Glutamatergic neuron (in vitro differentiated cells): Measurements from ENCODE around the gene AFF3. TPM values are rescaled to one million over a fixed set of nuclear protein-coding genes. Genes with fewer than 3 reads are reported as not detected.
A peak's percentile ranks its signal among the peaks of the same experiment; 100 is the strongest.

Source experiments
- DNase-seq: peaks from one replicate; pipeline ENCODE4 v3.0.0; 2022
- H3K27ac Mint-ChIP-seq: one replicate; pipeline ENCODE4 v1.8.0; 2020; ENCODE audit warnings: mild to moderate bottlenecking, mixed read lengths, inconsistent platforms; ENCODE audit not compliant: unreplicated experiment
- H3K27me3 Mint-ChIP-seq: one replicate; pipeline ENCODE4 v1.8.0; 2020; ENCODE audit warnings: mild to moderate bottlenecking, moderate library complexity, mixed read lengths, inconsistent platforms; ENCODE audit not compliant: unreplicated experiment
- H3K36me3 Mint-ChIP-seq: one replicate; pipeline ENCODE4 v1.8.0; 2020; ENCODE audit warnings: mild to moderate bottlenecking, mixed read lengths, inconsistent platforms; ENCODE audit not compliant: unreplicated experiment
- H3K4me1 Mint-ChIP-seq: one replicate; pipeline ENCODE4 v1.8.0; 2020; ENCODE audit warnings: mild to moderate bottlenecking, low read depth, mixed read lengths, inconsistent platforms; ENCODE audit not compliant: unreplicated experiment
- H3K4me3 Mint-ChIP-seq: one replicate; pipeline ENCODE4 v1.8.0; 2020; ENCODE audit warnings: mild to moderate bottlenecking, mixed read lengths, inconsistent platforms; ENCODE audit not compliant: unreplicated experiment
- H3K9me3 Mint-ChIP-seq: one replicate; pipeline ENCODE4 v1.8.0; 2020; ENCODE audit warnings: mild to moderate bottlenecking, moderate library complexity, mixed read lengths, inconsistent platforms; ENCODE audit not compliant: unreplicated experiment
- CTCF ChIP-seq: fragments of 200-600 bp; sonication (generic); IDR thresholded peaks from one replicate; pipeline ENCODE4 v1.5.0; 2021; ENCODE audit not compliant: partially characterized antibody, unreplicated experiment
- total RNA-seq: library from RNA; stranded (reverse); fragmentation: NEBNext Ultra II Directional; extraction: Animal tissue kit (Norgen Biotek cat#: 25700); gene quantifications from one replicate; pipeline ENCODE4 v1.2.1, GENCODE V29; 2021; ENCODE audit not compliant: unreplicated experiment

Gene AFF3
- total RNA-seq, 1 donor from 2014 or later, result 125 TPM

DNA sequence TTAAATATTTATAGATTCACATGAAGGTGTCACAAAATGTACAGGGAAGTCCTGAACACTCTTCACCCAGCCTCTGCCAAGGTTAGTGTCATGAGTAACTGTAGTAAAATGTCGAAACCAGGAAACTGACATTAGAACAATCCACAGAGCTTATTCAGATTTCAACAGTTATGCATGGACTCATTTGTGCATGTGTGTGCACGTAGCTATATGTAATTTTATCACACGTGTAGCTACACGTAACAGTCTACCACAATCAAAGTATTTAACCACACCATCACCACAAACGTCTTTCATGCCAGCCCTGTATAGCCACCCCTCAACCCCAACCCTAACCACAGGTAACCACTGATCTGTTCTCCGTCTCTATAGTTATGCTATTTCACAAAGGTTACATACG lies 440.9 kb downstream of the AFF3 start:
- no peak for TF ChIP-seq CTCF
- Mint-ChIP-seq H3K4me3 (no peak overlapping the region), H3K27ac (no peak overlapping the region), H3K27me3 (peaks cover 2% of the 10 kb centered on the region), H3K9me3 (no peaks in the 10 kb centered on the region), H3K4me1 (peaks cover 9% of the 10 kb centered on the region), H3K36me3 (no peaks in the 10 kb centered on the region)
- no peak for DNase-seq

- peaks cover 2% of the 10 kb centered on the region for H3K27me3 Mint-ChIP-seq
- H3K36me3 Mint-ChIP-seq, result no peaks in the 10 kb centered on the region
- peaks cover 6% of the 10 kb centered on the region for H3K4me1 Mint-ChIP-seq
- TF ChIP-seq CTCF, result no peak
- DNase-seq, result no peak
- H3K27ac Mint-ChIP-seq, result peak overlapping the region; percentile 38
- H3K9me3 Mint-ChIP-seq, result no peaks in the 10 kb centered on the region
- no peak overlapping the region for H3K4me3 Mint-ChIP-seq
Observed at GRCh38 chr2:99700482-99701398, 441.6 kb downstream of the AFF3 start.

DNA sequence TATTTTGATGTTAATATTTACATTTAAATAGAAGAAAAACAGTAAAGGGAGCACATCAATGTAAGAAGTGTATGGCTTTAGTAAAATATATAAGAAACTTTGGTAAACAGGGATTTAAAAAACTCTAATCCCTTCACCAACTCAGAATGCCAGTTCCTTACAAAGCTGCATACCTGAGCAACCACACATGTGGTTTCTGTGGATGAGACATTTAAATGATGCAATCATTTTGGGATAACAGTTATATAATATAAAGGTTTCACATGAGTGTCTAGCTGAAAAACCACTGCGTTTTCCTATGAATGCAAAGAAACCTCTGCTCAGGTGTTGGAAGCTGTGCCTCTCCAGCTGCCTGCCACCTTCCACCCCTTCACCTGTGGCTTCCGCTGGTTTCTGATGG lies 443.5 kb downstream of the AFF3 start:
- H3K27me3 Mint-ChIP-seq, result peaks cover 2% of the 10 kb centered on the region
- no peak overlapping the region for H3K27ac Mint-ChIP-seq
- H3K4me3 Mint-ChIP-seq, result no peak overlapping the region
- no peak for DNase-seq
- H3K9me3 Mint-ChIP-seq, result peaks cover 1% of the 10 kb centered on the region
- H3K4me1 Mint-ChIP-seq, result peaks cover 6% of the 10 kb centered on the region
- no peak for TF ChIP-seq CTCF
- no peaks in the 10 kb centered on the region for H3K36me3 Mint-ChIP-seq

GRCh38 chr2:99697811-99698568 lies 444.4 kb downstream of the AFF3 start:
- TF ChIP-seq CTCF, result no peak
- Mint-ChIP-seq H3K27me3 (peaks cover 2% of the 10 kb centered on the region), H3K36me3 (no peaks in the 10 kb centered on the region), H3K9me3 (peaks cover 1% of the 10 kb centered on the region), H3K4me1 (peaks cover 6% of the 10 kb centered on the region), H3K4me3 (no peak overlapping the region), H3K27ac (peak overlapping the region; percentile 43)
- no peak for DNase-seq

GRCh38 chr2:99695944-99696253 lies 446.5 kb downstream of the AFF3 start:
- Mint-ChIP-seq H3K36me3 (no peaks in the 10 kb centered on the region), H3K27ac (no peak overlapping the region), H3K27me3 (peaks cover 2% of the 10 kb centered on the region), H3K9me3 (peaks cover 3% of the 10 kb centered on the region), H3K4me3 (no peak overlapping the region), H3K4me1 (peaks cover 11% of the 10 kb centered on the region)
- no peak for DNase-seq
- no peak for TF ChIP-seq CTCF
